A673 (cell line): ENCODE data around the gene CA5A.

Experiments
- EZH2 ChIP-seq: fragments of 200-600 bp; sonication (generic); IDR thresholded peaks from 2 replicates; pipeline ENCODE4 v1.6.1; 2017; ENCODE audit warnings: borderline replicate concordance, low read depth, mild to moderate bottlenecking, mixed read lengths, antibody characterized with exemption, low read length; ENCODE audit not compliant: poor library complexity, severe bottlenecking
- TF ChIP-seq, protein P1 (sequence below): fragments of 300-800, 200-600 bp; sonication (generic); conservative IDR thresholded peaks from 2 replicates; pipeline ENCODE4 v1.5.1; 2017; ENCODE audit warnings: low read depth, mild to moderate bottlenecking, antibody characterized with exemption, low read length, moderate library complexity, mixed read lengths

DNA sequence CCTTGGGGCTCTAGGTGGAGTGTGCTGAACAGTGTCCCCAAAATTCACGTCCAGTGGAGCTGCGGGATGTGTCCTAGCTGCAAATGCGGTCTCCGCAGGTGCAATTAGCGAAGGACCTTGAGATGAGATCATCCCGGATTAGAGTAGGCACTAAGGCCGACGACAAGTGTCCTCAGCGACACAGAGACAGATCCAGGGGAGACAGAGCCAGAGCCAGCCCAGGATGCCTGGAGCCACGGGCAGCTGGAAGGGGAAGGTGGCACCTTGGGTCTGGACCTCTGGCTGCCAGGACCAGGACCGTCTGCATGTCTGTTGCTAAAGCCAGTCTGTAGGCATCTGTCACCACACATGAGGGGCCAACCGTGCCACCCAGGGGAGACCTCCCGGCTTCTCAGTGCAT is 91.5 kb downstream of the CA5A start:
- TF ChIP-seq, protein P1, sequence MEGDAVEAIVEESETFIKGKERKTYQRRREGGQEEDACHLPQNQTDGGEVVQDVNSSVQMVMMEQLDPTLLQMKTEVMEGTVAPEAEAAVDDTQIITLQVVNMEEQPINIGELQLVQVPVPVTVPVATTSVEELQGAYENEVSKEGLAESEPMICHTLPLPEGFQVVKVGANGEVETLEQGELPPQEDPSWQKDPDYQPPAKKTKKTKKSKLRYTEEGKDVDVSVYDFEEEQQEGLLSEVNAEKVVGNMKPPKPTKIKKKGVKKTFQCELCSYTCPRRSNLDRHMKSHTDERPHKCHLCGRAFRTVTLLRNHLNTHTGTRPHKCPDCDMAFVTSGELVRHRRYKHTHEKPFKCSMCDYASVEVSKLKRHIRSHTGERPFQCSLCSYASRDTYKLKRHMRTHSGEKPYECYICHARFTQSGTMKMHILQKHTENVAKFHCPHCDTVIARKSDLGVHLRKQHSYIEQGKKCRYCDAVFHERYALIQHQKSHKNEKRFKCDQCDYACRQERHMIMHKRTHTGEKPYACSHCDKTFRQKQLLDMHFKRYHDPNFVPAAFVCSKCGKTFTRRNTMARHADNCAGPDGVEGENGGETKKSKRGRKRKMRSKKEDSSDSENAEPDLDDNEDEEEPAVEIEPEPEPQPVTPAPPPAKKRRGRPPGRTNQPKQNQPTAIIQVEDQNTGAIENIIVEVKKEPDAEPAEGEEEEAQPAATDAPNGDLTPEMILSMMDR = no peak
- no peak for TF ChIP-seq EZH2
